Measurements from ENCODE around the gene CAPN5.

DNA sequence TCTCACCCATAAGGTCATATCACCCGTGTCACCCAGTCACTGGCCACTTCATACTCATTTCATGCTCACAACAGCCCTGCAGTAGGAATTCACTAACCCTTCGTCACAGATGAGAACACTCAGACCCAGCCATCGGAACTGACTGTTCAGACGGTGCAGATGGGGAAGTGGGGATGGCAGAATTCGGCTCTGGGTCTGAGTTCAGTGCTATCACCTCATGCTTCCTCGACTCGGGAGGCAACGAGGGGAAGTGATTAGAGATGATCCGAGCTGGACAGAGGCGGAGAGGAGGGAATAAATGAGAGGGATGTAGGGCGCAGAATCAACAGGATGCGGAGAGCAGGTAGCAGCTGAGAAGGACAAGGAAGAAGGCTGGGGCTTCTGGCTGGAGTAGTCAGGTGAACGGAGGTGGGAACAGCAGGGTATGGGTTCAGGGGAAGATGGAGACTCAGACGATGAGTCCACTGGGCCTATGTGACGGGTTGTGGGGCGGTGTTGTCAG, 27.9 kb upstream of the CAPN5 start:
- TF ChIP-seq, protein P1, sequence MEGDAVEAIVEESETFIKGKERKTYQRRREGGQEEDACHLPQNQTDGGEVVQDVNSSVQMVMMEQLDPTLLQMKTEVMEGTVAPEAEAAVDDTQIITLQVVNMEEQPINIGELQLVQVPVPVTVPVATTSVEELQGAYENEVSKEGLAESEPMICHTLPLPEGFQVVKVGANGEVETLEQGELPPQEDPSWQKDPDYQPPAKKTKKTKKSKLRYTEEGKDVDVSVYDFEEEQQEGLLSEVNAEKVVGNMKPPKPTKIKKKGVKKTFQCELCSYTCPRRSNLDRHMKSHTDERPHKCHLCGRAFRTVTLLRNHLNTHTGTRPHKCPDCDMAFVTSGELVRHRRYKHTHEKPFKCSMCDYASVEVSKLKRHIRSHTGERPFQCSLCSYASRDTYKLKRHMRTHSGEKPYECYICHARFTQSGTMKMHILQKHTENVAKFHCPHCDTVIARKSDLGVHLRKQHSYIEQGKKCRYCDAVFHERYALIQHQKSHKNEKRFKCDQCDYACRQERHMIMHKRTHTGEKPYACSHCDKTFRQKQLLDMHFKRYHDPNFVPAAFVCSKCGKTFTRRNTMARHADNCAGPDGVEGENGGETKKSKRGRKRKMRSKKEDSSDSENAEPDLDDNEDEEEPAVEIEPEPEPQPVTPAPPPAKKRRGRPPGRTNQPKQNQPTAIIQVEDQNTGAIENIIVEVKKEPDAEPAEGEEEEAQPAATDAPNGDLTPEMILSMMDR (conservative IDR thresholded peaks at IDR 0.05 in 1 of 2, IDR thresholded peaks at IDR 0.05 in 1 of 2; ENCODE audit: low read depth in 1 of 2, low read length in 2 of 2) = no peak
- TF ChIP-seq EZH2 (IDR thresholded peaks at IDR 0.05; ENCODE audit: low read length, missing control alignments) = no peak

Data from fibroblast of lung (primary cell).